CD4-positive, CD25-positive, alpha-beta regulatory T cell (primary cell): ENCODE results near the gene SHISA8. TPM values are rescaled to one million over a fixed set of nuclear protein-coding genes. Genes with fewer than 3 reads are reported as not detected.

Experiments used
- ATAC-seq, 2 donors: fragments of 150-1000 bp; cut with Tn5 transposase; one replicate each; pipeline ENCODE4 v1.10.0; 2021; ENCODE audit warnings: low read depth in 2 of 2, moderate number of reproducible peaks in 2 of 2, moderate library complexity in 1 of 2
- DNase-seq, 3 donors: peaks; one replicate each; pipeline versions ENCODE4 v3.0.0 to v3.0.0-alpha.2; 2012 to 2022; ENCODE audit warnings: mixed read lengths in 1 of 3
- H3K27ac ChIP-seq: one replicate; pipeline ENCODE4 v1.7.0; 2013; ENCODE audit warnings: mild to moderate bottlenecking, low read length; ENCODE audit not compliant: insufficient read depth, poor library complexity, severe bottlenecking
- H3K27me3 ChIP-seq: one replicate; pipeline ENCODE4 v1.7.0; 2013; ENCODE audit warnings: low read length; ENCODE audit not compliant: control insufficient read depth, insufficient read depth
- H3K36me3 ChIP-seq: one replicate; pipeline ENCODE4 v1.7.0; 2013; ENCODE audit warnings: mild to moderate bottlenecking, low read length, moderate library complexity; ENCODE audit not compliant: control insufficient read depth, insufficient read depth
- H3K4me1 ChIP-seq: 2 replicates; pipeline ENCODE4 v1.7.0; 2013; ENCODE audit warnings: mild to moderate bottlenecking, low read length; ENCODE audit not compliant: insufficient read depth, control insufficient read depth, poor library complexity, severe bottlenecking
- H3K4me3 ChIP-seq: one replicate; pipeline ENCODE4 v1.7.0; 2013; ENCODE audit warnings: low read depth, mild to moderate bottlenecking, low read length, moderate library complexity
- H3K9me3 ChIP-seq, 2 experiments: 1 replicate in 1 of 2; 2 replicates in 1 of 2; pipeline ENCODE4 v1.7.0; 2013; ENCODE audit warnings: low read length in 2 of 2, mild to moderate bottlenecking in 1 of 2, moderate library complexity in 1 of 2; ENCODE audit not compliant: control insufficient read depth in 2 of 2
- H3K27ac Mint-ChIP-seq, 3 donors: one replicate each; pipeline ENCODE4 v1.8.0; 2020 to 2022; ENCODE audit warnings: mild to moderate bottlenecking in 3 of 3, mixed read lengths in 3 of 3, moderate library complexity in 2 of 3
- H3K27me3 Mint-ChIP-seq: one replicate; pipeline ENCODE4 v1.8.0; 2022; ENCODE audit warnings: mild to moderate bottlenecking, mixed read lengths
- H3K36me3 Mint-ChIP-seq: one replicate; pipeline ENCODE4 v1.8.0; 2020; ENCODE audit warnings: mixed read lengths
- H3K4me1 Mint-ChIP-seq, 4 donors: one replicate each; pipeline ENCODE4 v1.8.0; 2020 to 2022; ENCODE audit warnings: mixed read lengths in 4 of 4, mild to moderate bottlenecking in 1 of 4
- H3K4me3 Mint-ChIP-seq, 4 donors: one replicate each; pipeline ENCODE4 v1.8.0; 2020 to 2022; ENCODE audit warnings: mild to moderate bottlenecking in 4 of 4, mixed read lengths in 4 of 4, moderate library complexity in 3 of 4
- H3K9me3 Mint-ChIP-seq, 7 donors: one replicate each; pipeline ENCODE4 v1.8.0; 2020 to 2022; ENCODE audit warnings: mixed read lengths in 7 of 7, mild to moderate bottlenecking in 3 of 7, moderate library complexity in 2 of 7
- polyA plus RNA-seq, 4 donors: library from polyadenylated mRNA; unstranded; fragments of 300-500 nt; fragmentation: Illumina TruSeq; gene quantifications; one replicate each; pipeline ENCODE4 v1.2.3, GENCODE V29; 2021
- total RNA-seq: library from RNA; stranded (reverse); gene quantifications from one replicate; pipeline ENCODE4 v1.2.3, GENCODE V29; 2022

Gene SHISA8
- total and polyA plus RNA-seq, 5 donors from 2014 or later: 0.27 to 0.28 TPM; not detected in 3

DNA sequence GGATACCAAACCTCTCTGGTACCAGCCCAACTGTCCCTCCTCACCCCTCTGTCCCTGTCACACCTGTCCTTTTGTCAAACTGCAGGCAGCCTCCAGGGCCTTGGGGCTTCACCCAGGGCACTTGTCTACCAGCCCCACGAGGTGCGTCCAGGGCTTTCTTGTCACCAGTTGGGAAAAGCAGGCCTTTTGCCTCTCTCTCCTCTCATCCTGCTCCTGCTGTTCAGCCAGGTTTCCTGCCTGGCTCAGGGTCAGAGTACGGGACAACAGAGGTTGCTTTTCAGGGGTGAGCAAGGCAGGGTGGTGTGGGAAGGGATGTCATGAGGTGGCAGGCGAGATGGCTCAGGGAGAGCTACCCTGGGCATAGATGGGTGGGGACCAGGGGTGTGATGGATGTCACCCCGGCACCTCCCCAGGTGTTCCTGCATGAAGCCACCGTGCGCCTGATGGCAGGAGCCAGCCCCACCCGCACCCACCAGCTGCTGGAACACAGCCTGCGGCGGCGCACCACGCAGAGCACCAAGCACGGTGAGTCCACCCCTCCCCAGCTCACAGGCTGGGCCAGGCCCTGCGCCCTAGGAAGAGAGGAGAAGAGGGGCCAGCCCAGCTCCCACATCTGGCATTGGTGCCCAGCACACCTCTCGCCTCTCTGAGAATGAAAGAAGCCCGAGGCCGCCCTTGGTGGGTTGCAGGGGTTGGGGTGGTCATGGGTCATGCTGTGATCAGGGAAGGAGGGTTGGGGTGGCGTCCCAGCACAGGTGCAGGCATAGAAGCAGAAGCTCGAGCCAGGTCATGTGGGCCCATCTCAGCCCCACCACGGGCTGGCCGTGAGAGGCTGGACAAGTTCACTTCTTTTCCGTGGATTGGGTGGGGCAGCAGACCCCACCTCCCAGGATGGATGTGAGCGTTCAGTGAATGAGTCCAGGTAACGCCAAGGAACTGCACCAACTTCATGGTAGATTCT, 10.1 kb downstream of the SHISA8 start:
- Histone ChIP-seq H3K27me3 (no peaks in the 10 kb centered on the region), H3K27ac (no peak overlapping the region), H3K4me1 (peaks cover 23% of the 10 kb centered on the region), H3K9me3 (no peaks in the 10 kb centered on the region), H3K36me3 (peaks cover 18% of the 10 kb centered on the region), H3K4me3 (no peak overlapping the region)
- ATAC-seq (no peak), DNase-seq (no peak)
- H3K9me3 Mint-ChIP-seq: no peaks in the 10 kb centered on the region
- no peak overlapping the region for H3K4me3 Mint-ChIP-seq
- H3K27ac Mint-ChIP-seq: no peak overlapping the region
- H3K27me3 Mint-ChIP-seq: peaks cover 13% of the 10 kb centered on the region
- H3K36me3 Mint-ChIP-seq: peaks cover 13% of the 10 kb centered on the region
- peaks cover 0 to 24% (median 8%) of the 10 kb centered on the region in 4 donors for H3K4me1 Mint-ChIP-seq

GRCh38 chr22:41902932-41903421, 11.9 kb downstream of the SHISA8 start:
- H3K4me1 Mint-ChIP-seq: peaks cover 0 to 7% (median 0%) of the 10 kb centered on the region in 4 donors
- Histone ChIP-seq H3K27me3 (no peaks in the 10 kb centered on the region), H3K9me3 (no peaks in the 10 kb centered on the region), H3K4me3 (no peak overlapping the region), H3K36me3 (peaks cover 33% of the 10 kb centered on the region), H3K27ac (no peak overlapping the region), H3K4me1 (peaks cover 6% of the 10 kb centered on the region)
- peaks cover 16% of the 10 kb centered on the region for H3K36me3 Mint-ChIP-seq
- H3K9me3 Mint-ChIP-seq: no peaks in the 10 kb centered on the region
- no peak overlapping the region for H3K4me3 Mint-ChIP-seq
- H3K27ac Mint-ChIP-seq: no peak overlapping the region
- ATAC-seq (no peak), DNase-seq (no peak)
- H3K27me3 Mint-ChIP-seq: no peaks in the 10 kb centered on the region

GRCh38 chr22:41902016-41902415, 12.9 kb downstream of the SHISA8 start:
- H3K4me1 ChIP-seq: no peaks in the 10 kb centered on the region
- Mint-ChIP-seq H3K9me3 (no peaks in the 10 kb centered on the region), H3K4me3 (no peak overlapping the region), H3K27ac (peak overlapping the region in 1 of 3 donors; percentile 59), H3K27me3 (no peaks in the 10 kb centered on the region), H3K4me1 (peaks cover 0 to under 1% (median 0%) of the 10 kb centered on the region in 4 donors), H3K36me3 (peaks cover 18% of the 10 kb centered on the region)
- DNase-seq (no peak), ATAC-seq (no peak)
- H3K27ac ChIP-seq: no peak overlapping the region
- no peaks in the 10 kb centered on the region for H3K9me3 ChIP-seq
- no peak overlapping the region for H3K4me3 ChIP-seq
- H3K36me3 ChIP-seq: peaks cover 42% of the 10 kb centered on the region
- no peaks in the 10 kb centered on the region for H3K27me3 ChIP-seq

- Mint-ChIP-seq H3K9me3 (no peaks in the 10 kb centered on the region), H3K4me3 (no peak overlapping the region), H3K27ac (no peak overlapping the region), H3K4me1 (no peaks in the 10 kb centered on the region), H3K27me3 (no peaks in the 10 kb centered on the region), H3K36me3 (peaks cover 22% of the 10 kb centered on the region)
- H3K4me3 ChIP-seq: no peak overlapping the region
- H3K36me3 ChIP-seq: peaks cover 46% of the 10 kb centered on the region
- no peaks in the 10 kb centered on the region for H3K4me1 ChIP-seq
- DNase-seq (no peak), ATAC-seq (no peak)
- H3K27me3 ChIP-seq: no peaks in the 10 kb centered on the region
- H3K9me3 ChIP-seq: no peaks in the 10 kb centered on the region
- no peak overlapping the region for H3K27ac ChIP-seq
Observed at GRCh38 chr22:41900652-41901312, 14.1 kb downstream of the SHISA8 start.

- Mint-ChIP-seq H3K4me3 (no peak overlapping the region), H3K4me1 (no peaks in the 10 kb centered on the region), H3K36me3 (peaks cover 22% of the 10 kb centered on the region), H3K27ac (peak overlapping the region in 1 of 3 donors; percentile 73), H3K9me3 (no peaks in the 10 kb centered on the region), H3K27me3 (no peaks in the 10 kb centered on the region)
- Histone ChIP-seq H3K27me3 (no peaks in the 10 kb centered on the region), H3K4me3 (no peak overlapping the region), H3K4me1 (no peaks in the 10 kb centered on the region), H3K27ac (no peak overlapping the region), H3K36me3 (peaks cover 44% of the 10 kb centered on the region), H3K9me3 (no peaks in the 10 kb centered on the region)
- ATAC-seq: no peak
- DNase-seq: no peak
Observed at GRCh38 chr22:41899992-41900651, 14.8 kb downstream of the SHISA8 start.

- Histone ChIP-seq H3K27ac (no peak overlapping the region), H3K9me3 (no peaks in the 10 kb centered on the region), H3K4me1 (no peaks in the 10 kb centered on the region), H3K27me3 (no peaks in the 10 kb centered on the region), H3K36me3 (peaks cover 51% of the 10 kb centered on the region), H3K4me3 (no peak overlapping the region)
- ATAC-seq (no peak), DNase-seq (no peak)
- Mint-ChIP-seq H3K4me1 (no peaks in the 10 kb centered on the region), H3K4me3 (no peak overlapping the region), H3K27ac (no peak overlapping the region), H3K27me3 (no peaks in the 10 kb centered on the region), H3K9me3 (no peaks in the 10 kb centered on the region), H3K36me3 (peaks cover 21% of the 10 kb centered on the region)
Observed at GRCh38 chr22:41899110-41899509, 15.8 kb downstream of the SHISA8 start.

DNA sequence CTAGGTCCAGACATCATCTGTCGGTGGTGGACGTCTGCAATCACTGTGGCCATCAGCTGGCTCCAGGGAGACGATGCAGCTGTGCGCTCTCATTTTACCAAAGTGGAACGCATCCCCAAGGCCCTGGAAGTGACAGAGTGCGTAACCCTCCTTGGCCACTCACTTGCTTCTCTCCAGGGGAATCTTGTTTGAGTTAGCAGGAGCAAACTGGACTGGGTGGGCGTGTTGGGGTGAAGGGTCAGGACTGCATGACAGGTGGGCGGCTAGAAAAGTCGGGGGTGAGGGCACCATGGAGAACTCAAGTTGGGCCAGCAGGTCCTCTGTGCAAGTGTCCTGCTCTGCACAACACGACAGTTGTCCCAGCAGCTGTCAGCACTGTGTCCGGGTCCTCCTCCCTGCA, 16.2 kb downstream of the SHISA8 start:
- Mint-ChIP-seq H3K4me3 (no peak overlapping the region), H3K36me3 (peaks cover 22% of the 10 kb centered on the region), H3K27me3 (no peaks in the 10 kb centered on the region), H3K27ac (no peak overlapping the region), H3K4me1 (no peaks in the 10 kb centered on the region), H3K9me3 (no peaks in the 10 kb centered on the region)
- Histone ChIP-seq H3K27me3 (no peaks in the 10 kb centered on the region), H3K9me3 (no peaks in the 10 kb centered on the region), H3K36me3 (peaks cover 54% of the 10 kb centered on the region), H3K27ac (no peak overlapping the region), H3K4me3 (no peak overlapping the region), H3K4me1 (no peaks in the 10 kb centered on the region)
- ATAC-seq (no peak), DNase-seq (no peak)
